Measurements from ENCODE around the gene OSBPL10. TPM values are rescaled to one million over a fixed set of nuclear protein-coding genes. Genes with fewer than 3 reads are reported as not detected.

The OSBPL10 gene
- total RNA-seq, 1 experiment from 2014 or later, result 2.3 TPM

DNA sequence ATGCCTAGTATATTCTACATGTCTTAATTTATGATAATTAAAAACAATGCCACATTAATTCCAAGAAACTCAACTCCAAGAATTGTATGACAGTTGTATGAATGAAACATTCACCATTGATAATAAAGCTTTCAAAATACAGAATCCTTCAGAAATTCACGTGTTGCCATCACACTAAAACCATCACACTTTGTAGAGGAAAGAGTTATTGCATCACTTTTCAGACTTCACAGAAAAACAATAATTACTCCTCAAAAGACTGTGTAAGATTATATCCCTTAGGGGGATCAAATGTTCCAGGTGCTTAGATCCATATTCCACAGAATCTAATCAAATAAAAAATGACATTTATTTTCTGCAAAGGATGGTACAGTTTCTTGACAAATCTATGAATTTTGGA, 85.0 kb downstream of the OSBPL10 start:
- CTCF ChIA-PET, result no interaction called here
- no TSS peak for BruUV-seq (replicated peaks)
- no peak for DNase-seq (ENCODE audit: low spot score)
- no peaks in the 10 kb centered on the region for H3K9me3 ChIP-seq (ENCODE audit: low read depth, low read length, poor library complexity, severe bottlenecking)
- H3K27ac ChIP-seq (ENCODE audit: low read depth, low read length, poor library complexity, severe bottlenecking), result no peak overlapping the region
- H3K36me3 ChIP-seq (ENCODE audit: insufficient read depth, low read length, poor library complexity, severe bottlenecking), result no peaks in the 10 kb centered on the region
- H3K27me3 ChIP-seq (replicated peaks; ENCODE audit: insufficient read depth, low read depth, low read length, poor library complexity), result no peaks in the 10 kb centered on the region
- intact Hi-C loops (cut with micrococcal nuclease; ENCODE audit: unreplicated experiment), result no loop called here
- H3K4me1 ChIP-seq (ENCODE audit: insufficient read depth, low read length, poor library complexity, severe bottlenecking), result no peaks in the 10 kb centered on the region
- no peak overlapping the region for H3K4me3 ChIP-seq (ENCODE audit: low read depth, low read length, poor library complexity, severe bottlenecking)
- TF ChIP-seq, protein P1, sequence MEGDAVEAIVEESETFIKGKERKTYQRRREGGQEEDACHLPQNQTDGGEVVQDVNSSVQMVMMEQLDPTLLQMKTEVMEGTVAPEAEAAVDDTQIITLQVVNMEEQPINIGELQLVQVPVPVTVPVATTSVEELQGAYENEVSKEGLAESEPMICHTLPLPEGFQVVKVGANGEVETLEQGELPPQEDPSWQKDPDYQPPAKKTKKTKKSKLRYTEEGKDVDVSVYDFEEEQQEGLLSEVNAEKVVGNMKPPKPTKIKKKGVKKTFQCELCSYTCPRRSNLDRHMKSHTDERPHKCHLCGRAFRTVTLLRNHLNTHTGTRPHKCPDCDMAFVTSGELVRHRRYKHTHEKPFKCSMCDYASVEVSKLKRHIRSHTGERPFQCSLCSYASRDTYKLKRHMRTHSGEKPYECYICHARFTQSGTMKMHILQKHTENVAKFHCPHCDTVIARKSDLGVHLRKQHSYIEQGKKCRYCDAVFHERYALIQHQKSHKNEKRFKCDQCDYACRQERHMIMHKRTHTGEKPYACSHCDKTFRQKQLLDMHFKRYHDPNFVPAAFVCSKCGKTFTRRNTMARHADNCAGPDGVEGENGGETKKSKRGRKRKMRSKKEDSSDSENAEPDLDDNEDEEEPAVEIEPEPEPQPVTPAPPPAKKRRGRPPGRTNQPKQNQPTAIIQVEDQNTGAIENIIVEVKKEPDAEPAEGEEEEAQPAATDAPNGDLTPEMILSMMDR (conservative IDR thresholded peaks at IDR 0.05; ENCODE audit: low read depth, low read length), result no peak
- no peak for TF ChIP-seq EZH2 (IDR thresholded peaks at IDR 0.05; ENCODE audit: borderline replicate concordance, low read depth, low read length, poor library complexity, severe bottlenecking)
- POLR2A ChIA-PET (ENCODE audit: low non-redundant PET), result no interaction called here

DNA sequence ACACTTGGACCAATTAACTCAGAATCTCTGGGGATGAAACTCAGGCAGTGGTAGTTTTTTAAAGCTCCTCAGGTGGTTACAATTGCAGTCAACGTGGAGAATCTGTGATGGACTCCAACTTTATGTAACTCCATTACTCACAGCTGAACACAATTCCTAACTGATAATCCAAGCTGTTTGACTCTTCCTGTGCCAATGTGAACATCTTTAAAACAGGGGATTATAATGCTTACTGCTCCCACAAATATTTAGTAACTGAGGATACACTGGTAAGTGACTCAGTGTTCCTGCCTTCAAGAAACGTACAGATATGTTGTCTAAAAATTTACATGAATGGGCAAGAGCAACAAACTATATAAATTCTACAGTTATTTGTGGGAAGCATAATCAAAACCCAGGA, 85.6 kb downstream of the OSBPL10 start:
- no peak overlapping the region for H3K4me3 ChIP-seq (ENCODE audit: low read depth, low read length, poor library complexity, severe bottlenecking)
- ChIA-PET POLR2A (ENCODE audit: low non-redundant PET) (no interaction called here), CTCF (no interaction called here)
- H3K27ac ChIP-seq (ENCODE audit: low read depth, low read length, poor library complexity, severe bottlenecking), result no peak overlapping the region
- no TSS peak for BruUV-seq (replicated peaks)
- no peak for DNase-seq (ENCODE audit: low spot score)
- no peaks in the 10 kb centered on the region for H3K9me3 ChIP-seq (ENCODE audit: low read depth, low read length, poor library complexity, severe bottlenecking)
- H3K36me3 ChIP-seq (ENCODE audit: insufficient read depth, low read length, poor library complexity, severe bottlenecking), result no peaks in the 10 kb centered on the region
- TF ChIP-seq EZH2 (IDR thresholded peaks at IDR 0.05; ENCODE audit: borderline replicate concordance, low read depth, low read length, poor library complexity, severe bottlenecking), result no peak
- TF ChIP-seq, protein P1 (conservative IDR thresholded peaks at IDR 0.05; ENCODE audit: low read depth, low read length), result no peak
- H3K27me3 ChIP-seq (replicated peaks; ENCODE audit: insufficient read depth, low read depth, low read length, poor library complexity), result no peaks in the 10 kb centered on the region
- H3K4me1 ChIP-seq (ENCODE audit: insufficient read depth, low read length, poor library complexity, severe bottlenecking), result no peaks in the 10 kb centered on the region
- intact Hi-C loops (cut with micrococcal nuclease; ENCODE audit: unreplicated experiment), result no loop called here

DNA sequence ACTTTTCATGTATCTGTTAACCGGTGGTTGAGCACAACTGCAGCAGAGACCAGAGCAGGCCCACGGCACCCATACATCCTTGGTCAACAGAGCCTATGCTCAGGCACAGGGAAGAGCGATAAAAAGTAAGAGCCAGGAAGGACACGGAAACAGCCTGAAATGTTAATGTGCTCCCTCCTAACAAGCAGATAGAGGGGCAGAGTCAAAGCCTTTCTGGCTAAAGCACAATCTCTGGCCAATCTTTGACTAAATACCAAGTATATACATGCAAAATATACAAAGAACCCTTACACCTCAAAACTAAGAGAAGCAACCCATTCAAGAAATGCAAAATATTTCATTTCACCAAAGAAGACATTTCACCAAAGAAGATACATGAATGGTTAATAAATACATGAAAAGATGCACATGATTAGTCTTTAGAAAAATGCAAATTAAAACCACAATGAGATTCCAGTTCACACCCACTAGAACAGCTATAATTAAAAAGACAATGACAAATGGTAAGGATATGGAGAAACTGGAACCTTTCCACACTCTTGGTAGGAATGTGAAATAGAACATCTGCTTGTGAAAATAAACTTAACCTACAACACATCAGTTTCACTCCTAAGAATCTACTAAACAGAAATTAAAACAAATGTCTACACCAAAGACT, 88.0 kb downstream of the OSBPL10 start:
- BruUV-seq (replicated peaks), result no TSS peak
- H3K36me3 ChIP-seq (ENCODE audit: insufficient read depth, low read length, poor library complexity, severe bottlenecking), result no peaks in the 10 kb centered on the region
- CTCF ChIA-PET, result no interaction called here
- H3K4me1 ChIP-seq (ENCODE audit: insufficient read depth, low read length, poor library complexity, severe bottlenecking), result no peaks in the 10 kb centered on the region
- H3K27me3 ChIP-seq (replicated peaks; ENCODE audit: insufficient read depth, low read depth, low read length, poor library complexity), result no peaks in the 10 kb centered on the region
- no peaks in the 10 kb centered on the region for H3K9me3 ChIP-seq (ENCODE audit: low read depth, low read length, poor library complexity, severe bottlenecking)
- POLR2A ChIA-PET (ENCODE audit: low non-redundant PET), result no interaction called here
- TF ChIP-seq, protein P1 (conservative IDR thresholded peaks at IDR 0.05; ENCODE audit: low read depth, low read length), result no peak
- TF ChIP-seq EZH2 (IDR thresholded peaks at IDR 0.05; ENCODE audit: borderline replicate concordance, low read depth, low read length, poor library complexity, severe bottlenecking), result no peak
- H3K4me3 ChIP-seq (ENCODE audit: low read depth, low read length, poor library complexity, severe bottlenecking), result no peak overlapping the region
- no peak overlapping the region for H3K27ac ChIP-seq (ENCODE audit: low read depth, low read length, poor library complexity, severe bottlenecking)
- intact Hi-C loops (cut with micrococcal nuclease; ENCODE audit: unreplicated experiment), result no loop called here
- DNase-seq (ENCODE audit: low spot score), result no peak
